HG03342 (cell line): ENCODE results near the gene ISCU.

ENCODE experiments used
- ATAC-seq: cut with Tn5 transposase; IDR thresholded peaks from one replicate; pipeline ENCODE4 v1.9.1; 2021; ENCODE audit warnings: mild to moderate bottlenecking, moderate library complexity; ENCODE audit not compliant: unreplicated experiment

Gene ISCU

GRCh38 chr12:108602209-108602705 is 39.9 kb downstream of the ISCU start:
- no peak for ATAC-seq

DNA sequence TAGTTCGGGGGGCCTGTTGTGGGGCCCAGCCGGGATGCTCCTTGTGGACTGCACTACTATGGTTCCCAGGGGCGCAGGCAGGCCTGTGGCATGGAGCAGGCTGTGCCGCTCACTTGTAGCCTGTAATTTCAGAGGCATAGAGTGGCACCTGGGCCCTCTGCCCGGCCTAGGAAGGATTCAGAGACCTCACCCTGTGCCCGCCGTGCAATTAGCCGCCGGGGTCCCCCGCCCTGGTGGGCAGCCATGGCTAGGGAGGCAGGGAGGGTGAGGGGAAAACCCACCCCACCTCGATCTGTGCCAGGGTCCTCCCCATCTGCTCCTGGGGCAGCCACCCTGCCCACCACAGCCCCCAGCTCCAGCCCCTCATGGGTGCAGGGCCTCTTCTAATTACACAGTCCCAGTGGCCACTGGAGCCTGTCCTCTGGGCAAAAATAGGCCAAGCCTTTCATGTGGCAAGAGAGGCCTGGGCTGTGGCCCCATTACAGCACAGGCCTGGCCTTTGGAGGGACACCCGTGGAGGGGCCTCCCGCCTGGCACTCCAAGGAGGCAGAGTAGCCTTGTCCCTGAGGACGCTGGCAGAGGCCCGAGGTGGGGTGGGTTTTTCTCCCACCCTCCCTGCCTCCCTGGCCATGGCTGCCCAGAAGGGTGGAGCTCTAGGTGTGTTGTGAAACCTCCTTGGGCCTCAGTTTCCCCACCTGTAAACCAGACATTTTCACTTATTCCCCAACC is 40.7 kb downstream of the ISCU start:
- ATAC-seq, result no peak

GRCh38 chr12:108603743-108604142 is 41.3 kb downstream of the ISCU start:
- ATAC-seq, result no peak

GRCh38 chr12:108604208-108604941 is 42.0 kb downstream of the ISCU start:
- ATAC-seq, result no peak

DNA sequence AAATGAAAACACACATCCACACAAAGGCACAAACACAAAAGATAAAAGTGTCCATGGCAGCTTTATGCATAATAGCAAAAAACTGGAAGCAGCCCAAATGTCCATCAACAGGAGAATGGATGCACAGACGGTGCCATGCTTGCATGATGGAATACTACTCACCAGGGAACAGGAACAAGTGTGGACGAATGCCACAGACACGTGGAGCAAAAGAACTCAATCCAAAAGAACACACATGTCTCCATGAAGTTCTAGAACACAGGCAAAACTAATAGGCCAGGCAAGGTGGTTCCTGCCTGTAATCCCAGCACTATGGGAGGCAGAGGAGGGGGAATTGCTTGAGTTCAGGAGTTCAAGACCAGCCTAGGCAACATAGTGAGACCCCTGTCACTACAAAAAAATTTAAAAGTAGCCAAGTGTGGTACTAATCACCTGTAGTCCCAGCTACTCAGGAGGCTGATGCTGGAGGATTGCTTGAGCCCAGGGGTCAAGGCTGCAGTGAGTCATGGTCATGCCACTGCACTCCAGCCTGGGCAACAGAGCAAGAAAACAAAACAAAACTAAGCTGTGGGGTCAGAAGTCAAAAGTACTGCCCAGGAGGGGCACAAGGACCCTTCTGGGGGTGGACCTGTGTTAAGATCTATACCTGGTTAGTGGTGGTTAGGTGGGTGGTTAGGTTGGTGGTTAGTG is 42.7 kb downstream of the ISCU start:
- ATAC-seq, result no peak

DNA sequence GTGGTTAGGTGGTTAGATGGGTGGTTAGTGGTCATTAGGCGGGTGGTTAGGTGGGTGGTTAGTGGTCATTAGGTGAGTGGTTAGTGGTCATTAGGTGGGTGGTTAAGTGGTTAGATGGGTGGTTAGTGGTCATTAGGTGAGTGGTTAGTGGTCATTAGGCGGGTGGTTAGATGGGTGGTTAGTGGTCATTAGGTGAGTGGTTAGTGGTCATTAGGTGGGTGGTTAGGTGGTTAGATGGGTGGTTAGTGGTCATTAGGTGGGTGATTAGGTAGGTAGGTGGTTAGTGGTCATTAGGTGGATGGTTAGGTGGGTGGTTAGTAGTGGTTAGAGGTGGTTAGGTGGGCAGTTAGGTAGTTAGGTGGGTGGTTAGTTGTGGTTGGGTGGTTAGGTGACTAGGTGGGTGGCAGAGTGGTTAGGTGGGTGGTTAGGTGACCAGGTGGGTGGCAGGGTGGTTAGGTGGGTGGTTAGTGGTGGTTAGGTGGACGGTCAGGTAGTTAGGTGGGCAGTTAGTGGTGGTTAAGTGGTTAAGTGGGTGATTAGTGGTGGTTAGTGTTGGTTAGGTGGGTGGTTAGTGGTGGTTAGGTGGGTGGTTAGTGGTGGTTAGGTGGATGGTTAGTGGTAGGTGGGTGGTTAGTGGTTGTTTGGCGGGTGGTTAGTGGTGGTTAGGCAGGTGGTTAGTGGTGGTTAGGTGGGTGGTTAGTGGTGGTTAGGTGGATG is 43.5 kb downstream of the ISCU start:
- no peak for ATAC-seq

- ATAC-seq, result no peak
Observed at GRCh38 chr12:108606492-108606891, 44.1 kb downstream of the ISCU start.

- ATAC-seq, result no peak
Observed at GRCh38 chr12:108607981-108608600, 45.7 kb downstream of the ISCU start.

DNA sequence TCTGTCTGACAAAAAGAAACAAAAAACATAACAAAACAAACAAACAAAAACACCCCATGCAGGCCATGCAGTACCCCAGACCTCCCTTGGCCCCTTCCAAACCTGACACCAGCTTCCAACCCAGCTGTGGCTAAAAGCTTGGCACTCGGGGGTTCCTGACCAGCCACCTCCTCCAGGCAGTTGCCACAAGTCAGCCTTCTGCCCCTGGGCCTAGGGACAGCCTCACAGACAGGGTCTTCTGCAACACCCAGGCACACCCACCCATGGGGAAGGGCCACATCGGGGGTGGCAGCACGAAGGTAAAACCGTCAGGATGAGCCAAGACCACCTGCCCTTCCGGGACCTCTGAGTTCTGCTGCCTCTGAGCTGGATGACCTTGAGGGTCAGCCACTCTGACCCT is 46.2 kb downstream of the ISCU start:
- no peak for ATAC-seq

GRCh38 chr12:108609537-108610335 is 47.3 kb downstream of the ISCU start:
- peak; percentile 47 for ATAC-seq

DNA sequence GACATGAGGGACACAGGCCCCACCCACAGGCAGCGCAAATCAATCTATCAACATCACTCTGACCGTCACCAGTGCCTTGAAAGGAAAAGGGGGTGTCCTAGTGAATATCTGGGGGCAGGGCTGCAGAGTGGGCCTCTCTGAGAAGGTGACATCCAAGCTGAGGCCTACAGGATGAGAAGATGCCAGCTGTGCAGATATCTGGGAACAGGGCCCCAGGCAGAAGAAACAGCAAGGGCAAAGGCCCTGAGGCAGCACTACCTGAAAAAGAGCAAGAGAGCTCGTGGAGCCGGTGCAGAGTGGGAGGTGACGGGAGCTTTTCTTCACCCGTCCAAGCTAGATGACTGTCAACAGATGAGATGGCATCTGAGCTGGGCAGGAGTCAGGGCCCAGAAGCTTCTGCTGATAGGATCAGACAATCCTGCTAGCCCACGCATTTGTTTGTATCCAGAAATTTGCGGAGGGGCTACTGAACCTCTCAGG is 48.0 kb downstream of the ISCU start:
- no peak for ATAC-seq

DNA sequence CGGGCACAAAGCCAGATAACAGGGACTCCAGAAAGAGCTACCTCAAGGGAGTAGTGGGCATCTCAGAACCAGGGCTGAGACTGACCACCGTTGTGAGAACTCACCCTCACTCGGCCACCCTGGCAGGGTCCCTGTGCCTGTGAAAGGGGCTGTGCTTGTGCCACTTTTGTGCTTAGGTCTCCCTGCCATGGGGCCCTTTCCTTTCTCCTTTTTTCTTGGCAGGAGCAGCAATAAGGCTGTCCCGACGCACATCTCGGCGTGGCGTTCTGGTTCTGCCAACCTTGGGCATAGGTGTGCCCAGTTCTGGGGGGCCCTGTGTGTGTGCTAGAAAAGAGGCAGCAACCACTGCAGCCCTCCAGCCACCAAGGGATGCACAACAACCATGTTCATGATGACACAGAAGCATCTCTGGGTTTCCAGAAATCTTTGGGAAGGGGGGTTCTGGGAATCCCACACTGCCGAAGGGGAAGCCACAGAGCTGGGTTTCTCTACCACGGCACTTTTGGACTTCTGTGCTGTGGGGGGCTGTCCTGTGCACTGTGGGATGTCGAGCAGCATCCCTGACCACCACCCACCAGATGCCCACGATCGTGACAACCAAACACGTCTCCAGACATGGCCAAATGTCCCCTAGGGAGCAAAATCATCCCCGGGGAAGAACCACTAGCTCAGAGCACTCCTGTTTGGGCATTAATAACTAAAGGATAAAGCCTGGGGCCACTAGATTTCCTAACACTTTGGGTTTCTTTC is 48.6 kb downstream of the ISCU start:
- ATAC-seq, result no peak

- no peak for ATAC-seq
Observed at GRCh38 chr12:108611884-108612415, 49.6 kb downstream of the ISCU start.

GRCh38 chr12:108612788-108613282 is 50.4 kb downstream of the ISCU start:
- ATAC-seq, result no peak

- no peak for ATAC-seq
Observed at GRCh38 chr12:108613548-108613947, 51.2 kb downstream of the ISCU start.

DNA sequence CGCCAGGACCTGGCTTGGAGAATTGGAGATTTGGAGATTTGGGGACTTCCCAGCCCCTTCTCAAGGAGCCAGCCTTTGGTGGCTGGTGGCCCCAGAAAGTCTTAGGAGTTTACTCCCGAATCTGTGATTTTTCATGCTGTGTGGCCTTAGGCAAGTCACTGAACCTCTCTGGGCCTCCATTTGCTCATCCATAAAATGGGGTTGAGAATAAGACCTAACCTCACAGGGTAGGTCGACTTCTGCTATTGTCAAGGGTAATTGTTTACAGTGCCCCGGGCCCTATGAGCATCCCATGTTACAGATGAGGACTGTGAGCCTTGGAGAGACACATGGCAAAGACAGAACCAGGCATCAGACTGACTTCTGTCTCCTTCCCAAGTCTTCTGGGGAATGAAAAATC is 51.6 kb downstream of the ISCU start:
- no peak for ATAC-seq

- no peak for ATAC-seq
Observed at GRCh38 chr12:108614639-108615038, 52.2 kb downstream of the ISCU start.

- ATAC-seq, result no peak
Observed at GRCh38 chr12:108615918-108616317, 53.5 kb downstream of the ISCU start.

GRCh38 chr12:108616359-108616758 is 54.0 kb downstream of the ISCU start:
- no peak for ATAC-seq
